Liver (tissue), 9 donors: Measurements from ENCODE around the gene OR2Z1. TPM values are rescaled to one million over a fixed set of nuclear protein-coding genes. Genes with fewer than 3 reads are reported as not detected.

Experiments used
- DNase-seq: peaks from one replicate; pipeline ENCODE4 v3.0.0-alpha.2; 2017; ENCODE audit warnings: low spot score
- H3K27ac ChIP-seq, 2 donors: one replicate each; pipeline ENCODE4 v1.7.0; 2013; ENCODE audit warnings: inconsistent platforms in 2 of 2, low read length in 2 of 2, control low read depth in 1 of 2, low read depth in 1 of 2, mild to moderate bottlenecking in 1 of 2
- H3K27me3 ChIP-seq, 4 donors: one replicate each; pipeline versions ENCODE4 v1.6.1 to v1.7.0; 2013; ENCODE audit warnings: low read length in 3 of 4, inconsistent platforms in 1 of 4, mild to moderate bottlenecking in 1 of 4, moderate library complexity in 1 of 4; ENCODE audit not compliant: control insufficient read depth in 4 of 4, insufficient read depth in 4 of 4
- H3K36me3 ChIP-seq, 4 donors: one replicate each; pipeline versions ENCODE4 v1.6.1 to v1.7.0; 2013; ENCODE audit warnings: low read length in 3 of 4, mild to moderate bottlenecking in 3 of 4, low read depth in 1 of 4, moderate library complexity in 1 of 4; ENCODE audit not compliant: control insufficient read depth in 4 of 4, insufficient read depth in 3 of 4
- H3K4me1 ChIP-seq, 4 donors: one replicate each; pipeline versions ENCODE4 v1.6.1 to v1.7.0; 2013; ENCODE audit warnings: low read length in 3 of 4, mild to moderate bottlenecking in 3 of 4, moderate library complexity in 1 of 4; ENCODE audit not compliant: control insufficient read depth in 4 of 4, insufficient read depth in 4 of 4
- H3K4me3 ChIP-seq, 3 donors: one replicate each; pipeline versions ENCODE4 v1.6.1 to v1.7.0; 2013; ENCODE audit warnings: low read length in 3 of 3, control low read depth in 1 of 3, low read depth in 1 of 3, mild to moderate bottlenecking in 1 of 3
- H3K9ac ChIP-seq, 2 donors: one replicate each; pipeline ENCODE4 v1.7.0; 2013; ENCODE audit warnings: low read length in 2 of 2, mild to moderate bottlenecking in 2 of 2, moderate library complexity in 2 of 2, control low read depth in 1 of 2, low read depth in 1 of 2
- H3K9me3 ChIP-seq, 4 donors: one replicate each; pipeline versions ENCODE4 v1.6.1 to v1.7.0; 2013; ENCODE audit warnings: low read length in 3 of 4; ENCODE audit not compliant: control insufficient read depth in 4 of 4
- ATF3 ChIP-seq: IDR thresholded peaks from 2 replicates; pipeline ENCODE4 v1.6.1; 2016; ENCODE audit warnings: antibody characterized with exemption
- CTCF ChIP-seq: fragments of 150-350 bp; IDR thresholded peaks from 2 replicates; pipeline ENCODE4 v1.5.1; 2017; ENCODE audit warnings: improper control_type of control experiment, low read depth, low read length; ENCODE audit not compliant: missing input control
- FOXA2 ChIP-seq: IDR thresholded peaks from 2 replicates; pipeline ENCODE4 v1.6.1; 2016; ENCODE audit warnings: antibody characterized with exemption
- GABPA ChIP-seq, 2 donors: IDR thresholded peaks in 1 of 2; conservative IDR thresholded peaks in 1 of 2; 2 replicates each; pipeline ENCODE4 v1.6.1; 2016; ENCODE audit warnings: antibody characterized with exemption in 2 of 2, mild to moderate bottlenecking in 1 of 2, moderate library complexity in 1 of 2
- HNF4G ChIP-seq: IDR thresholded peaks from 2 replicates; pipeline ENCODE4 v1.6.1; 2016; ENCODE audit warnings: antibody characterized with exemption
- RAD21 ChIP-seq, 2 donors: IDR thresholded peaks; 2 replicates each; pipeline ENCODE4 v1.6.1; 2016; ENCODE audit warnings: antibody characterized with exemption in 2 of 2, mild to moderate bottlenecking in 2 of 2
- SP1 ChIP-seq: IDR thresholded peaks from 2 replicates; pipeline ENCODE4 v1.6.1; 2018; ENCODE audit warnings: antibody characterized with exemption, mild to moderate bottlenecking
- YY1 ChIP-seq: IDR thresholded peaks from 2 replicates; pipeline ENCODE4 v1.6.1; 2016; ENCODE audit warnings: antibody characterized with exemption, mild to moderate bottlenecking
- ZBTB33 ChIP-seq: IDR thresholded peaks from 2 replicates; pipeline ENCODE4 v1.6.1; 2016; ENCODE audit warnings: antibody characterized with exemption
- WGBS: extraction: QIAGEN DNeasy Blood & Tissue Kit; methylation state at CpG from one replicate; pipeline ENCODE4 v1.1.7; 2013; 5-methylcytosine and 5-hydroxymethylcytosine counted together
- polyA plus RNA-seq, 2 donors: library from polyadenylated mRNA; stranded (reverse) in 1 of 2; unstranded in 1 of 2; fragments of 200-250 nt in 1 of 2; fragments of >200 nt in 1 of 2; fragmentation: Nextera tagmentation in 1 of 2; extraction: Ambion mirVana in 1 of 2; gene quantifications; one replicate each; pipeline versions ENCODE4 v1.2.1 to v1.2.3, GENCODE V29; 2013 to 2015
- total RNA-seq, 2 donors: library from RNA; depleted of rRNA; stranded (reverse); fragments of >200 nt; gene quantifications; one replicate each; pipeline ENCODE4 v1.2.3, GENCODE V29; 2014
- donor health status: healthy.
- donor health status: healthy.
- donor health status: healthy.
- donor health status: healthy.
- donor health status: healthy.

Gene OR2Z1
- total and polyA plus RNA-seq, 4 donors, result not detected

DNA sequence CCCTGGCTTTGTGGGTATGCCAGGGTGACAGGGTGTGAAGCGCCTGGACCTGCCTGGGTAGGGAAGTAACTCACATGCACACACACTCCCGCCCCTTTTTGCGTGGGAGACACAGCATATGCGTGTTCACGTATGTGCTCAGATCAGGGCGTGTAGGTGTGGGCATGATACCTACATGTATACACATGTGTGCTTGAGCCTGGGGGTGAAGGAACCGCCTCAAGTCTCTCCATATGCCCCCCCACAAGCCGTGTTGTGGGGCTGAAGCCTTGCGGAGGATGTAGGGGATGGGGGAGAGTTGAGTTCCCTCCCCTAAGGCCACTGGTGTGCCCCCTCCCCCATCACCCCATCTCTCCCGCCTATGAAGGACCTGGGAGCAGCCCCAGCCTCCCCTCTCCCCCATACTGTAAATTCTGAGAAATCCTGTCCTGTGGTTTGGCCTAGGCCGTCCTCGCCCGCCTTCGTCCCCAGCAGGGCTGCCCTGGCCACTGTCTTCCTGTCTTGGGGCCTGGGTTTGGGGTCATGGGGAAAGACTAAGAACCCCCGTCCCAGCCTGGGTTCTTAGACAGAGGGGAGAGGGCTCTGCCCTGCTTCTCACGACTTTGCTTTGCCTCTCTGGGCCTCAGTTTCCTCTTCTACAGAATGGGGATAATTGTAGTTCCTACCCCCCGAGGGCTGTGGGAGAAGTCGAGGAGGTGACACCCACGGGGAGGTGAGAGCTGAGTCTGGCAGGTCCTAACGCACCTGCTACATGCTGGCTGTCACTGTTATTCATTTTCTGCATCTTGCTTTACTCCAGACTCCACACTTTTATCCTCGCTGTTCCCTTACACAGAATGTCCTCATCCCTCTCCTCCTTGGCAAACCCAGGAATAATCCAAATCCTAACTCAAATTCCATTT lies 37.2 kb upstream of the OR2Z1 start:
- H3K4me1 ChIP-seq, result no peaks in the 10 kb centered on the region
- no peak overlapping the region for H3K27ac ChIP-seq
- WGBS, result 70% methylated on average over 21 of the region's 21 CpGs
- H3K4me3 ChIP-seq, result no peak overlapping the region
- peaks cover 0 to 4% (median 0%) of the 10 kb centered on the region in 4 donors for H3K27me3 ChIP-seq
- no peak overlapping the region for H3K9ac ChIP-seq
- TF ChIP-seq ATF3 (no peak), YY1 (no peak), HNF4G (no peak), ZBTB33 (no peak), CTCF (no peak), FOXA2 (no peak), RAD21 (IDR thresholded peaks at IDR 0.05) (no peak), GABPA (IDR thresholded peaks at IDR 0.05 in 1 of 2, conservative IDR thresholded peaks at IDR 0.05 in 1 of 2) (no peak)
- DNase-seq, result no peak
- no peaks in the 10 kb centered on the region for H3K36me3 ChIP-seq
- H3K9me3 ChIP-seq, result no peaks in the 10 kb centered on the region

DNA sequence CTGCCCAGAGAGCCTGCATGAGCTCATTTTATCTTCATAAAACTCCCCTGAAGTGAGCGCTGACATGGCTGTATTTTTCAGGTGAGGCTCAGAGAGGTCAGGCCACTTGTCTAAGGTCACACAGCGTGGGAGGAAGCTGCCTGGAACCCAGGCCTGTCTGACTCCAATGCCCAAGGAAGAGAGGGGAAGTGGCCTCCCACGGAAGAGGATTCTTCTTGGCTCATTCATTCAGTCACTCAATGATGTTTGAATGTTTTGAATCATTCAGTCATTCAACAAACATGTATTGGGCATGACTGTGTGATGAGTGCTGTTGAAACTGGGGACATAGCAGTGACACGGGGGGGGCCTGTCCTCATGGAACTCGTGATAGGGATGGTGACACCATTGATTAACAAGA lies 34.9 kb upstream of the OR2Z1 start:
- TF ChIP-seq CTCF (no peak), GABPA (IDR thresholded peaks at IDR 0.05 in 1 of 2, conservative IDR thresholded peaks at IDR 0.05 in 1 of 2) (no peak)
- Histone ChIP-seq H3K4me3 (no peak overlapping the region), H3K4me1 (no peaks in the 10 kb centered on the region), H3K9ac (no peak overlapping the region), H3K27me3 (peaks cover 0 to 4% (median 0%) of the 10 kb centered on the region in 4 donors), H3K27ac (no peak overlapping the region), H3K9me3 (no peaks in the 10 kb centered on the region), H3K36me3 (no peaks in the 10 kb centered on the region)
- 48% methylated on average over 5 of the region's 5 CpGs for whole genome bisulfite sequencing
- no peak for DNase-seq

- no peaks in the 10 kb centered on the region for H3K4me1 ChIP-seq
- no peak overlapping the region for H3K9ac ChIP-seq
- peaks cover 0 to 4% (median 1%) of the 10 kb centered on the region in 4 donors for H3K27me3 ChIP-seq
- H3K27ac ChIP-seq, result no peak overlapping the region
- no peak overlapping the region for H3K4me3 ChIP-seq
- H3K9me3 ChIP-seq, result no peaks in the 10 kb centered on the region
- DNase-seq, result no peak
- WGBS, result 90% methylated on average over 15 of the region's 15 CpGs
- TF ChIP-seq SP1, result no peak
- TF ChIP-seq YY1, result no peak
- H3K36me3 ChIP-seq, result no peaks in the 10 kb centered on the region
These were observed 32.5 kb upstream of the OR2Z1 start for GRCh38 chr19:8688930-8689329.
